Measurements from ENCODE around the gene HDAC7.

Gene HDAC7

DNA sequence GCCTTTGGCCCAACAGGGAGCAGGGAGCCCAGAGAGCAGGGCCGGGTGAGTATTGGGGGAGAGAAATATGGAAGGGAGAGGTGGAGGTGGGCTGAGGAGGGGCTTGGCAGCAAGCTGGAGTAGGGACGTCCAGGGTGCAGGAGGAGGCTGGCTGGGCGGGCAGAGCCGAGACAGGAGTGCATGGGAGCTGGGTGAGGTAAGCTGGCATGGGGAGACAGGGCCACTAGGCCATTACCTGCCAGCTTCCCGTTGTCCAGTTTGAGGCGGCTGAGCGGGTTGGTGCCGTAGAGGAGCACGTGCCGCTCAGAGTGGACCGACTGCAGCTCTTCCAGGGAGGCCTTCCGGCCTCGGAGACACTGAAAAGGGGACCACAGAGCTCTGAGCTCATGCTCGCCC is 28.4 kb downstream of the HDAC7 start:
- FAIRE-seq = no peak

DNA sequence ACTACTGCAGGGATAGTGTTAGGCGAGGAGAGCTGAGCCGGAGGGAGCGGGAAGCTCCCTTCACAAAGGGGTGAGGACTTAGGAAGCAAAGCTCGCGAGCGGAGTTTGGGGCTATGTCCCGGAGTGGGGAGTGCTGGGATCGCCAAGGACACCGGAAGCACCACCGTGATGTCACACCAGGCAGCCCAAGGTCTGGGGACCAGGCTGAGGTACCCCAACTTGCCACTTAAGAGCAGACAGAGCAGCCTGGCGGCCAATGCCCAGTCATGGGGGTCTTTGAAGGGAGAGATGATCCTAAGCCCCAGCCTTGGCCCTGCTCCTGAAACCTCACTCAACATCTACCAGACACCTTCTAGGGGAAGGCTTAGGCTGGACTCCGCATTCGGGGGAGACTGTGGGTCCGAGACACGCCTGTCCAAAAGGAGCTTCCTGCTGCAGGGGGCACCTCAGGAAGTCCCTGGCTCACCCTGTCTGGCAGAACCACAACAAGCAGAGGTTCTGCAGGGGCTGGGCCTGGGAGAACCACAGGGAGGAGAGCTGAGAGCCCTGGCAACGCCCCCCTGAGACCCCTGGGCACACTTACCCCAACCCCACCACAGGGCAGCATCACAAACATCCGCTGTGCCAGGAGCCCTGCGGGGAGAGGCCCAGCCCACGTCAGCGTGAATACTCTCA is 28.9 kb downstream of the HDAC7 start:
- no peak for DNase-seq (ENCODE audit: insufficient read length, low spot score)
- no peak for FAIRE-seq
- TF ChIP-seq POLR2A (IDR thresholded peaks at IDR 0.05; ENCODE audit: low read depth, low read length) (no peak), PAX5 (IDR thresholded peaks at IDR 0.05; ENCODE audit: insufficient read depth, low read length, severe bottlenecking) (no peak), POU2F2 (IDR thresholded peaks at IDR 0.05; ENCODE audit: low read depth, low read length) (no peak), TAF1 (IDR thresholded peaks at IDR 0.05; ENCODE audit: low read depth, low read length) (no peak), POLR2AphosphoS5 (IDR thresholded peaks at IDR 0.05; ENCODE audit: low read depth, low read length) (no peak), SPI1 (IDR thresholded peaks at IDR 0.05; ENCODE audit: low read depth, low read length) (no peak)

More for the DNA sequence above, 28.4 kb downstream of the HDAC7 start:
- no peak for DNase-seq (ENCODE audit: insufficient read length, low spot score)
- TF ChIP-seq SPI1 (IDR thresholded peaks at IDR 0.05; ENCODE audit: low read depth, low read length) (no peak), POLR2A (IDR thresholded peaks at IDR 0.05; ENCODE audit: low read depth, low read length) (no peak), POLR2AphosphoS5 (IDR thresholded peaks at IDR 0.05; ENCODE audit: low read depth, low read length) (no peak), PAX5 (IDR thresholded peaks at IDR 0.05; ENCODE audit: insufficient read depth, low read length, severe bottlenecking) (no peak), TAF1 (IDR thresholded peaks at IDR 0.05; ENCODE audit: low read depth, low read length) (no peak), POU2F2 (IDR thresholded peaks at IDR 0.05; ENCODE audit: low read depth, low read length) (no peak)

DNA sequence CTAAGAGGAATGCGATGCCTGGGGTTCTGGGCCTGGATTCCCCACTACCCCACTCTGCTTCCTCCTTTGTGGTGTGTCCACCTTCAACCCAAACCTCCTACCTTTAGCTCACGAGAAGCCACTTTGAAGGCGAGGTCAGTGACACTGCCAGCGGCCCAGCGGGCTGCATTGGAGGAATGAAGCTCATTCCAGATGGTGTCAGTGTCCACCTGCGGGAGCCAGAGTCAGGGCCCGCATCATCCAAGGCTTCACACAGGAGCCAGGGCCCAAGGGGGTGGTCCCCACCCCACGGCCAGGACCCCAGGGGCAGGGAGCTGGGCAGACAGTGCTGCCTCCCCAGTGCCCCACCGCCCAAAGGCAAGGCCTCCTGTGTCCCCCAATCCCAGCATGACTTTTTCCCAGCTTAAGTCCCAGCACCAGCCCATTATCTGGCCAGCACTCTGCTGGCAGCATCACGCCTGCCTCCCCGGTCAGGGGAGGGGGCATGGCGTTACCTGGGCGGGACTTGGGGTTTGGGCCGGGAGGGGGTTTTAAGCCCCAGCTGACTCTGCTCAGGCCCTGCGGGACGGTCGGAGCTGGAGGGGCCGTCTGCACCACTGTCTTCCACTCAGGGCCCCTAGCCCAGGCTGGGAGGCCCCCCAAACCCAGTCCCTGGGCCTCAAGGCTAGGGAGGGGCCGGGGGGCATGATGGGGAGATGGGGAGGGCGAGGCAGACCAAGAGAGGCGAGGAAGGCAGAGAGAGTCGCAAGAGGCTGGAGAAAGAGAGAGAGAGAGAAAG is 29.8 kb downstream of the HDAC7 start:
- TF ChIP-seq PAX5 (IDR thresholded peaks at IDR 0.05; ENCODE audit: insufficient read depth, low read length, severe bottlenecking) = no peak
- no peak for TF ChIP-seq POU2F2 (IDR thresholded peaks at IDR 0.05; ENCODE audit: low read depth, low read length)
- no peak for TF ChIP-seq SPI1 (IDR thresholded peaks at IDR 0.05; ENCODE audit: low read depth, low read length)
- no peak for TF ChIP-seq POLR2AphosphoS5 (IDR thresholded peaks at IDR 0.05; ENCODE audit: low read depth, low read length)
- TF ChIP-seq POLR2A (IDR thresholded peaks at IDR 0.05; ENCODE audit: low read depth, low read length) = no peak
- TF ChIP-seq TAF1 (IDR thresholded peaks at IDR 0.05; ENCODE audit: low read depth, low read length) = no peak

DNA sequence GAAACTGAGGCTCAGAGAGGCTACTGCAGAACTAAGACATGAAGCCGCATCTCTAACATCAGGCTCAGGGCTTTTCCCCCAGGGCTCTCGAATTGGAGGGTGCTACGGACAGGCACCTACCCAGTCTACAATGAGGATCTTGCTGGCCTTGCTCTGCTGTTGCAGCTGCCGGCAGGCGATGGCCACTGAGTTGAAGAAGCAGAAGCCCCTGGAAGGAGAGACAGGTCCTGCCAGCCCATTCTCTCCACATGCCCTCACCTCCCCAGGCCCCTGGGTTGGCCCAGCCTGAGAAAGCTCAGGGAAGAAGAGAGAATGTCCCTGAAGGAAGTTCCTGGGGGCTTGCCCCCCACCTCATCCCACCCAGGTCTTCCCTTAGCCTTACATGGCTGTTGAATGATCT is 30.6 kb downstream of the HDAC7 start:
- TF ChIP-seq POU2F2 (IDR thresholded peaks at IDR 0.05; ENCODE audit: low read depth, low read length) (no peak), TAF1 (IDR thresholded peaks at IDR 0.05; ENCODE audit: low read depth, low read length) (no peak), PAX5 (IDR thresholded peaks at IDR 0.05; ENCODE audit: insufficient read depth, low read length, severe bottlenecking) (no peak), POLR2AphosphoS5 (IDR thresholded peaks at IDR 0.05; ENCODE audit: low read depth, low read length) (no peak), POLR2A (IDR thresholded peaks at IDR 0.05; ENCODE audit: low read depth, low read length) (no peak), SPI1 (IDR thresholded peaks at IDR 0.05; ENCODE audit: low read depth, low read length) (no peak)
- no peak for DNase-seq (ENCODE audit: insufficient read length, low spot score)
- no peak for FAIRE-seq

More for the DNA sequence above, 29.8 kb downstream of the HDAC7 start:
- DNase-seq (ENCODE audit: insufficient read length, low spot score) = no peak
- no peak for FAIRE-seq

DNA sequence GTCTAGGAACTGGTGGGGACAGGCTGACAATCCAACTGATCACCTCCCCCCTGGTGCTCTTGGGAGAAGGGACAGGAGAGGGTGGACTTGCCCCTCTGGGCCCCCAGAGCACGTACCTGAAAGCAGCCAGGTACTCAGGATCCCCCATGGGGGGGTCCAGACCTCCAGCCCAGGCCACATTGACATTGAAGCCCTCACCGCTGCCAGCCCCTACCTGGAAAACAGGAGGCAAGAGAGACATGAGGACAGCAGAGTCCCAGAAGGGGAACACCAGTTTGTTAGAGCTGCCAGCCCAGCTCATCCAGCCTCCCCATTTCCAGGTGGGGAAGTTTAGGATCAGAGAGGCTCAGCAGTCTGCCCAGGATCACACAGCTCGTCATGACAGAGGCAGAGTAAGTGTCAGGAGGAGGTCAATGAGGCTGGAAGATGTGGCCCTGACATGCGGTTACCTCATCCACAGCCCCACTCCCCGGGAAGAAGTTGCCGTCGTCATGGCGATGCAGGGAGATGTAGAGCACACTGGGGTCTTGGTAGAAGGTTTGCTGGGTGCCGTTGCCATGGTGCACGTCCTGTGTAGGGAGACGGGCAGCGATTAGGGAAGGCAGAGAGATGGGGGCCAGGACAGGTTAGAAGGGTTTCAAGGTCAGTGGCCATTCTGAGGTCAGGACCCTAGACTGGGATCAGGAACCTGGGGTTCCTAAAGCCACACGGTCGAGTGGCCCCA is 31.9 kb downstream of the HDAC7 start:
- no peak for TF ChIP-seq TAF1 (IDR thresholded peaks at IDR 0.05; ENCODE audit: low read depth, low read length)
- no peak for TF ChIP-seq PAX5 (IDR thresholded peaks at IDR 0.05; ENCODE audit: insufficient read depth, low read length, severe bottlenecking)
- no peak for TF ChIP-seq POU2F2 (IDR thresholded peaks at IDR 0.05; ENCODE audit: low read depth, low read length)
- no peak for TF ChIP-seq POLR2A (IDR thresholded peaks at IDR 0.05; ENCODE audit: low read depth, low read length)
- TF ChIP-seq POLR2AphosphoS5 (IDR thresholded peaks at IDR 0.05; ENCODE audit: low read depth, low read length) = no peak
- TF ChIP-seq SPI1 (IDR thresholded peaks at IDR 0.05; ENCODE audit: low read depth, low read length) = no peak
- no peak for FAIRE-seq
- DNase-seq (ENCODE audit: insufficient read length, low spot score) = no peak

DNA sequence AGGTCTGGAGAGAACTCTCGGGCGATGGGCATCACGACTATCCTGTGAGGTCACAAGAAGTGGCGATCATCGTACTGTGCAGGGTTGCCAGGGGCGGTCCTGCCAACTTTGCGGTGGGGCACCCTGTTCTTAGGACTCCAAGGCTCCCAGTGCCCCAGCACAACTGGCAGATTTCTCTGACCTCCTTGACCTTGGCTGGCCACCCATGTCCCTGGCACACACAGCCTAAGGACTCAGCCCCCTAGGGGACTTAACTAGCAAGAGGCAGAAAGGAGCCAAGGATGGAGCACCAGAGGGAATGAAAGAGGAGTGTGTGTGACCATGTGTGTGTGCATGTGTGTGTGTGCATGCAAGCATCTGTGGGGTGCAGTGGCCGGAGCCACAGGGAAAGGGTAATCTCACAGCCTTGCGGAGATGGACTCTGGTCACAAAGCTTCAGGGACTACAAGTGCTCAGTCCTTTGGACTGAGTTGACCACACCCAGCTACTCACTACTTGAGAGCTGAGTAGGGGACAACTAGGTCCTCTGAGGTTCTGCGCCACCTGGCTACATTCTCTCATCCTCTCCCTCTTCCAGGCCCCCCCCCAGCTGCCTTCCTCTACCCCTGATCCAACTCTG is 32.9 kb downstream of the HDAC7 start:
- DNase-seq (ENCODE audit: insufficient read length, low spot score) (no peak), FAIRE-seq (no peak)
- TF ChIP-seq SPI1 (IDR thresholded peaks at IDR 0.05; ENCODE audit: low read depth, low read length) (no peak), TAF1 (IDR thresholded peaks at IDR 0.05; ENCODE audit: low read depth, low read length) (no peak), PAX5 (IDR thresholded peaks at IDR 0.05; ENCODE audit: insufficient read depth, low read length, severe bottlenecking) (no peak), POLR2A (IDR thresholded peaks at IDR 0.05; ENCODE audit: low read depth, low read length) (no peak), POU2F2 (IDR thresholded peaks at IDR 0.05; ENCODE audit: low read depth, low read length) (no peak), POLR2AphosphoS5 (IDR thresholded peaks at IDR 0.05; ENCODE audit: low read depth, low read length) (no peak)

DNA sequence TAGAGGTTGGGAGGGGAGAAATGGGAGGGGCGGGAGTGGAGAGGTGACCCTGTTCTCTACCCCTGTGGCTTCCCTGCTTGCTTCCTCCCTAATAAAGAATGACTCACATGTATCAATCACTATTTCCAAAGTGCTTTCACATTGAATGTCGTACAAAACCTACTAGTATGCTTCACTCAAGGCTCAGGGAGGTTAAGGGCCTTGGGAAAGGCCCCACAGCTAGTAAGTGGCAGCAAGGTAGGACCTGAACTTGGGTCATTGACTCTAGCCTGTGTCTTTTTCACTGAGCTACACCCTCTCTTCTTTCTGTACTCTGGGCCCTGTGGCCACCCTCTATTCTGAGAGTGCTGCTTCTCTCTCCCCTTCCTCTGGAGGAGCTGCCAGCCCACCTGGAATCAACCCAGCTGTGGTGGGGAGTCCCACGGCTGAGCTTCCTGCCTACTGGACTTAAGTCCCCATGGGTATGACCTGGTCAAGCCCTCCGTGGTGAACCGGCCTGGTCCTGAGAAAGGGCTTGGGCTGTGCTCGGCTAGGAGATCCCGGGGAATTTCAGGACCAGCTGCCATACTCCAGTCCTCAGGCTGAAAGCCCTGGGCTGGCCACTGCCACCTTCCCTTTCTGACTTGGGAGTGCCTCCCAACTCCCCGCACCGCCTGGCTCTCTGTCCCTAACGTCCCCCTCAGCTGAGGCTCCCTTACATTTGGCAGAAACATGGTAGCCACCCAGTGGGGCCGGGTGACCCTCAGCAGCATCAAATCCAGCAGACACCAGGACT is 33.6 kb downstream of the HDAC7 start:
- no peak for TF ChIP-seq POU2F2 (IDR thresholded peaks at IDR 0.05; ENCODE audit: low read depth, low read length)
- TF ChIP-seq POLR2A (IDR thresholded peaks at IDR 0.05; ENCODE audit: low read depth, low read length) = no peak
- no peak for TF ChIP-seq SPI1 (IDR thresholded peaks at IDR 0.05; ENCODE audit: low read depth, low read length)
- TF ChIP-seq PAX5 (IDR thresholded peaks at IDR 0.05; ENCODE audit: insufficient read depth, low read length, severe bottlenecking) = no peak
- no peak for TF ChIP-seq TAF1 (IDR thresholded peaks at IDR 0.05; ENCODE audit: low read depth, low read length)
- no peak for TF ChIP-seq POLR2AphosphoS5 (IDR thresholded peaks at IDR 0.05; ENCODE audit: low read depth, low read length)
- no peak for DNase-seq (ENCODE audit: insufficient read length, low spot score)
- FAIRE-seq = no peak
